T-cell (primary cell): ENCODE data around the gene MAPKAPK2. TPM values are rescaled to one million over a fixed set of nuclear protein-coding genes. Genes with fewer than 3 reads are reported as not detected.
A peak's percentile ranks its signal among the peaks of the same experiment; 100 is the strongest.

ENCODE experiments used
- ATAC-seq, 4 experiments: fragments of 200-7000 bp in 3 of 4; fragments of 150-1000 bp in 1 of 4; cut with Tn5 transposase; replicated peaks in 1 of 4; 1 replicate in 3 of 4; 2 replicates in 1 of 4; pipeline ENCODE4 v1.10.0; 2021; ENCODE audit warnings: moderate library complexity in 3 of 4, mild to moderate bottlenecking in 2 of 4, moderate number of reproducible peaks in 1 of 4
- CTCF ChIA-PET, 2 donors: fragments of 300-600 bp; sonication (Branson Sonifier 250); formaldehyde crosslinking; loops; one replicate each; lab custom pipeline; 2022; ENCODE audit warnings: antibody characterized with exemption in 2 of 2; lab: Charles Lee
- POLR2A ChIA-PET, 2 donors: fragments of 300-600 bp; sonication (Branson Sonifier 250); formaldehyde crosslinking; loops; one replicate each; lab custom pipeline; 2022; ENCODE audit warnings: antibody characterized with exemption in 2 of 2; lab: Charles Lee
- DNase-seq, 35 experiments: peaks; one replicate each; pipeline versions ENCODE4 v3.0.0 to v3.0.0-alpha.2; 2013 to 2023
- H3K27ac ChIP-seq: one replicate; pipeline ENCODE4 v1.5.1; 2013; ENCODE audit warnings: low read length
- H3K27me3 ChIP-seq, 2 experiments: replicated peaks in 1 of 2; 1 replicate in 1 of 2; 2 replicates in 1 of 2; pipeline versions ENCODE4 v1.6.1 to v1.7.0; 2013; ENCODE audit warnings: low read length in 1 of 2, mixed read lengths in 1 of 2; ENCODE audit not compliant: control insufficient read depth in 2 of 2, insufficient read depth in 2 of 2; ENCODE audit errors: extremely low read depth in 1 of 2
- H3K36me3 ChIP-seq, 2 donors: 1 replicate in 1 of 2; 2 replicates in 1 of 2; pipeline versions ENCODE4 v1.6.1 to v1.7.0; 2013; ENCODE audit warnings: low read length in 1 of 2; ENCODE audit not compliant: control insufficient read depth in 2 of 2, insufficient read depth in 1 of 2; ENCODE audit errors: extremely low read depth in 1 of 2
- H3K4me1 ChIP-seq, 2 experiments: 1 replicate in 1 of 2; 2 replicates in 1 of 2; pipeline versions ENCODE4 v1.6.1 to v1.7.0; 2013; ENCODE audit warnings: low read length in 2 of 2, mixed read lengths in 1 of 2; ENCODE audit not compliant: insufficient read depth in 2 of 2, control insufficient read depth in 1 of 2; ENCODE audit errors: extremely low read depth in 1 of 2
- H3K4me3 ChIP-seq, 2 donors: 1 replicate in 1 of 2; 2 replicates in 1 of 2; pipeline versions ENCODE4 v1.5.1 to v1.7.0; 2013; ENCODE audit warnings: mild to moderate bottlenecking in 2 of 2, low read length in 1 of 2, moderate library complexity in 1 of 2; ENCODE audit not compliant: control insufficient read depth in 1 of 2; ENCODE audit errors: extremely low read depth in 1 of 2
- H3K9me3 ChIP-seq: 2 replicates; pipeline ENCODE4 v1.7.0; 2013
- H3K27ac Mint-ChIP-seq, 2 donors: one replicate each; pipeline ENCODE4 v1.8.0; 2020 to 2021; ENCODE audit warnings: mild to moderate bottlenecking in 2 of 2, mixed read lengths in 2 of 2
- H3K27me3 Mint-ChIP-seq, 2 donors: one replicate each; pipeline ENCODE4 v1.8.0; 2021 to 2022; ENCODE audit warnings: mixed read lengths in 2 of 2
- H3K36me3 Mint-ChIP-seq: one replicate; pipeline ENCODE4 v1.8.0; 2021; ENCODE audit warnings: mixed read lengths
- H3K4me1 Mint-ChIP-seq, 3 donors: one replicate each; pipeline ENCODE4 v1.8.0; 2020 to 2022; ENCODE audit warnings: mixed read lengths in 3 of 3, mild to moderate bottlenecking in 1 of 3
- H3K4me3 Mint-ChIP-seq, 3 donors: one replicate each; pipeline ENCODE4 v1.8.0; 2020 to 2022; ENCODE audit warnings: mild to moderate bottlenecking in 3 of 3, mixed read lengths in 3 of 3, moderate library complexity in 3 of 3
- H3K9me3 Mint-ChIP-seq, 3 donors: one replicate each; pipeline ENCODE4 v1.8.0; 2020 to 2022; ENCODE audit warnings: mixed read lengths in 3 of 3
- WGBS: methylation state at CpG from one replicate; pipeline ENCODE4 v1.1.5; 2013; ENCODE audit warnings: missing lambda C conversion rate; ENCODE audit not compliant: insufficient coverage; 5-methylcytosine and 5-hydroxymethylcytosine counted together
- total RNA-seq, 35 experiments: library from RNA in 6 of 35; stranded (reverse) in 6 of 35; fragments of 120-200 nt in 1 of 35; gene quantifications; one replicate each; pipeline versions ENCODE4 v1.2.1 to v1.2.4 and lab custom pipeline; 2013 to 2026

Gene MAPKAPK2
- total RNA-seq, 5 donors from 2014 or later (not counting 1 experiment from before 2014, with no cell fraction given), result 64.3 to 117 (median 78.4) TPM

DNA sequence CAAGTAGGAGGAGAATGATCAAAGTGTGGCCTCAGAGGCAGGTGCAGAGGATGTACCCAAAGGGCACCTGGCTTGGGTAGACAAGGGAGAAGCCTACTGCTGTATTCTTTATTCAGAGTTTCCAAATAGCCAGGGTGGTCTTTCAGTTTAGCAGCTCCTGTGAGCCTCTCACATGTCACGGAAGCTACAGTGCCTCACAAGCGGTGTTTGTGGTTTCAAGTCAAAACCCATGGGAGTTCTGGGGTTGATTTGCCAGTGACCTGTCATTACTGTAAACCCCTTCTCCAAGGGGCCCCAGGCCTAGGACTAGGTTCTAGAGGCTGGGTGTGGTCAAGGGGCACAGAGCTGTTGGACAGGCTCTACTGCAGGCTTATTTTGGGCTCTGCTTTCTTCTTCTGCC lies 97.7 kb downstream of the MAPKAPK2 start:
- H3K27ac ChIP-seq, result no peak overlapping the region
- ChIA-PET CTCF (interaction anchor here in 1 of 2 donors (1.6 kb wide), 1 partner anchor 21 kb away, joined by 3 read pairs; no protein-coding TSS in a partner anchor), POLR2A (no interaction called here)
- H3K27me3 ChIP-seq, result peaks cover 0 to under 1% of the 10 kb centered on the region in 2 experiments
- WGBS, result no CpG with 5 or more reads among the region's 2 CpGs
- ATAC-seq (peak in 1 of 4 experiments; percentile 39), DNase-seq (peak in 3 of 35 experiments; percentile 17 to 46 (median 38))
- no peaks in the 10 kb centered on the region for H3K9me3 ChIP-seq
- Mint-ChIP-seq H3K27me3 (no peaks in the 10 kb centered on the region), H3K36me3 (no peaks in the 10 kb centered on the region), H3K9me3 (no peaks in the 10 kb centered on the region), H3K27ac (peak overlapping the region in 1 of 2 donors; percentile 29), H3K4me3 (no peak overlapping the region), H3K4me1 (peaks cover 49 to 56% (median 54%) of the 10 kb centered on the region in 3 donors)
- H3K4me3 ChIP-seq, result no peak overlapping the region
- peaks cover 19 to 47% of the 10 kb centered on the region in 2 experiments for H3K4me1 ChIP-seq
- H3K36me3 ChIP-seq, result no peaks in the 10 kb centered on the region

DNA sequence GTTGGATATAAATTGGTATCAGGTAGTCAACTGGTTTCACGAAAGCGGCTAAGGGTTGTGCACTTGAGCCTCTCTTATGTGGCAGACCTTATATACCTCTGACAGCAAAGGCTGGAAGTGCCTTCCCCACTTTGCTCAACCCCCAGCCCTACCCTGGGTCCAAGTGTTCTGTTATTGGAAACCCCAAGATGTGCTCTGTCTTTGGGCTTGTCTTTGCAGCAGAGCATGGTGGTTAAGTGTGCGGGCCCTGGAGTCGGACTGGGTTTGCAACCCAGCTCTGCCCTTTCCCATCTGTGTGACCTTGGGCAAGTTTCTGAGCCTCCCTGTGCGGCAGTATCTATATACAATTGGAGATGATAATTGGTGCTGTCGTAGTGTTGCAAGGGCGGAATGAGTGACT lies 98.8 kb downstream of the MAPKAPK2 start:
- Mint-ChIP-seq H3K4me1 (peaks cover 58 to 61% (median 60%) of the 10 kb centered on the region in 3 donors), H3K36me3 (no peaks in the 10 kb centered on the region), H3K27me3 (no peaks in the 10 kb centered on the region), H3K9me3 (no peaks in the 10 kb centered on the region), H3K27ac (peak overlapping the region; percentile 21 to 92), H3K4me3 (no peak overlapping the region)
- Histone ChIP-seq H3K27ac (no peak overlapping the region), H3K36me3 (no peaks in the 10 kb centered on the region), H3K4me3 (no peak overlapping the region), H3K9me3 (no peaks in the 10 kb centered on the region), H3K27me3 (no peaks in the 10 kb centered on the region), H3K4me1 (peaks cover 19 to 47% of the 10 kb centered on the region in 2 experiments)
- ATAC-seq (no peak), DNase-seq (no peak)
- ChIA-PET POLR2A (no interaction called here), CTCF (interaction anchor here (1.2 to 1.6 kb wide), 2 partner anchors 17 to 20 kb away, joined by 3 to 5 read pairs; no protein-coding TSS in a partner anchor)
- WGBS, result 88% methylated on average over 4 of the region's 7 CpGs

Other genes starting within 250 kb of the MAPKAPK2 start
- 10 to 100 TPM; 60.7 to 84.7 (median 81.4) TPM for gene IKBKE, start 214.4 kb upstream of the MAPKAPK2 start, total RNA-seq
- gene RASSF5, start 177.4 kb upstream of the MAPKAPK2 start, total RNA-seq, result 100 to 1,000 TPM; 174 to 224 (median 204) TPM
- 10 to 100 TPM; 48.0 to 56.7 (median 49.3) TPM for gene EIF2D, start 72.4 kb upstream of the MAPKAPK2 start, total RNA-seq
- 1 to 10 TPM in 4 of 5 donors, under 1 TPM in 1; 0.73 to 2.0 (median 1.6) TPM for gene DYRK3, start 49.4 kb upstream of the MAPKAPK2 start, total RNA-seq
- gene IL19, start 85.9 kb downstream of the MAPKAPK2 start, total RNA-seq, result not detected
- gene IL10, start 87.6 kb downstream of the MAPKAPK2 start, total RNA-seq, result 1 to 10 TPM in 1 of 5 donors, under 1 TPM in 2, not detected in 2; 0.19 to 1.1 (median 0.26) TPM
- gene IL20, start 180.7 kb downstream of the MAPKAPK2 start, total RNA-seq, result not detected
- under 1 TPM in 2 of 5 donors, not detected in 3; 0.18 to 0.22 TPM for gene IL24, start 212.5 kb downstream of the MAPKAPK2 start, total RNA-seq
- 100 to 1,000 TPM; 275 to 576 (median 453) TPM for gene FCMR, start 237.0 kb downstream of the MAPKAPK2 start, total RNA-seq